DOHH2 (cell line): Measurements from ENCODE around the gene ITGB4.

Source experiments
- CTCF ChIP-seq: fragments of 200-600 bp; sonication (generic); IDR thresholded peaks from one replicate; pipeline ENCODE4 v1.5.1; 2014; ENCODE audit warnings: antibody characterized with exemption, mild to moderate bottlenecking, low read depth, low read length; ENCODE audit not compliant: poor library complexity, severe bottlenecking
- EZH2phosphoT487 ChIP-seq: fragments of 200-600 bp; sonication (generic); IDR thresholded peaks from 2 replicates; pipeline ENCODE4 v1.6.1; 2017; ENCODE audit warnings: borderline replicate concordance, mild to moderate bottlenecking, antibody characterized with exemption, low read length, moderate library complexity, mixed read lengths

- TF ChIP-seq CTCF (no peak), EZH2phosphoT487 (no peak)
Observed at GRCh38 chr17:75719732-75720131, 1.5 kb upstream of the ITGB4 start.
